ENCODE measurements around the gene MACROH2A2.
A peak's percentile ranks its signal among the peaks of the same experiment; 100 is the strongest.

MACROH2A2 gene

DNA sequence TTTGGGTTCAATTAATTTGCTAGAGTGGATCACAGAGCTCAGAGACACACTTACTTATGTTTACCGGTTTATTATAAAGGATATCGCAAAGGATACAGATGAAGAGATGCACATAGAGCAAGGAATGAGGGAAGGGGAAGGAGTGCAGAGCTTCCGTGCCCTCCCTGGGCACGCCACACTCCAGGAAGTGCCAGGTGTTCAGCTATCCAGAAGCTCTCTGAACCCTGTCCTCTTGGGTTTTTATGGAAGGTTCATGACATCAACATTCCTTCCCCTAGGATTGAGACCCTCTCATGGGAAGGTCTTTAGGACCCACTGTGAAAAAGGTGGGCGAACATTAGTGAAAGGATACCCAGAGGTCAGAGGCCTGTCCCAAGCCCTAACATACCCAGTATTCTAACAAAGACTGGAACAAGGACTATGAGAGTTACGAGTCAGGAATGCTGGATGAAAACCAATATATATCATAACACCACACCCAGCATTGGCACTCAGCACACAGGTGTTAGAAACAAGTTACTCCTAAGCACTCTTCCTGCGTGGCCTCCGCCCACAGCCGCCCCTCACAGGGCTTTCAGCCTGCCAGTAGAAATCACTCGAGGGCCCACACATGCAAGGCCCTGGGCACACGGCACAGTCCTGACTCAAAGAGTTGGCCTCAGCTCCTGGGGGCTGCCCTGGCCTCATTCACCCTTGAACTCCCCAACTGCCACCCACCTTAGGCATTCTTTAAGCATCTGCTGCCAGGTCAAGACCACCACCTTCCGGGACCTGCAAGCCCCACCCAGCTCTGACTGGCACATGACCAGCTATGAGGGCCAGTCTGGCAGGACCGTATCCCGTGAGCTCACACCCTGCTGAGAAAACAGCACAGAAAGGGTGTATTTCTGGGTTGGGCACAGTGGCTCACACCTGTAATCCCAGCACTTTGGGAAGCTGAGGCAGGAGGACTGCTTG, 85.6 kb downstream of the MACROH2A2 start:
- no peak for DNase-seq (ENCODE audit: low read depth)
- no peak overlapping the region for H3K4me3 ChIP-seq (ENCODE audit: low read depth, low read length)
- in situ Hi-C loops (cut with HindIII; ENCODE audit: low sequenced_read_pairs) = no loop called here
- TF ChIP-seq, protein P1, sequence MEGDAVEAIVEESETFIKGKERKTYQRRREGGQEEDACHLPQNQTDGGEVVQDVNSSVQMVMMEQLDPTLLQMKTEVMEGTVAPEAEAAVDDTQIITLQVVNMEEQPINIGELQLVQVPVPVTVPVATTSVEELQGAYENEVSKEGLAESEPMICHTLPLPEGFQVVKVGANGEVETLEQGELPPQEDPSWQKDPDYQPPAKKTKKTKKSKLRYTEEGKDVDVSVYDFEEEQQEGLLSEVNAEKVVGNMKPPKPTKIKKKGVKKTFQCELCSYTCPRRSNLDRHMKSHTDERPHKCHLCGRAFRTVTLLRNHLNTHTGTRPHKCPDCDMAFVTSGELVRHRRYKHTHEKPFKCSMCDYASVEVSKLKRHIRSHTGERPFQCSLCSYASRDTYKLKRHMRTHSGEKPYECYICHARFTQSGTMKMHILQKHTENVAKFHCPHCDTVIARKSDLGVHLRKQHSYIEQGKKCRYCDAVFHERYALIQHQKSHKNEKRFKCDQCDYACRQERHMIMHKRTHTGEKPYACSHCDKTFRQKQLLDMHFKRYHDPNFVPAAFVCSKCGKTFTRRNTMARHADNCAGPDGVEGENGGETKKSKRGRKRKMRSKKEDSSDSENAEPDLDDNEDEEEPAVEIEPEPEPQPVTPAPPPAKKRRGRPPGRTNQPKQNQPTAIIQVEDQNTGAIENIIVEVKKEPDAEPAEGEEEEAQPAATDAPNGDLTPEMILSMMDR (IDR thresholded peaks at IDR 0.05; ENCODE audit: low read depth, low read length, missing control alignments) = no peak

DNA sequence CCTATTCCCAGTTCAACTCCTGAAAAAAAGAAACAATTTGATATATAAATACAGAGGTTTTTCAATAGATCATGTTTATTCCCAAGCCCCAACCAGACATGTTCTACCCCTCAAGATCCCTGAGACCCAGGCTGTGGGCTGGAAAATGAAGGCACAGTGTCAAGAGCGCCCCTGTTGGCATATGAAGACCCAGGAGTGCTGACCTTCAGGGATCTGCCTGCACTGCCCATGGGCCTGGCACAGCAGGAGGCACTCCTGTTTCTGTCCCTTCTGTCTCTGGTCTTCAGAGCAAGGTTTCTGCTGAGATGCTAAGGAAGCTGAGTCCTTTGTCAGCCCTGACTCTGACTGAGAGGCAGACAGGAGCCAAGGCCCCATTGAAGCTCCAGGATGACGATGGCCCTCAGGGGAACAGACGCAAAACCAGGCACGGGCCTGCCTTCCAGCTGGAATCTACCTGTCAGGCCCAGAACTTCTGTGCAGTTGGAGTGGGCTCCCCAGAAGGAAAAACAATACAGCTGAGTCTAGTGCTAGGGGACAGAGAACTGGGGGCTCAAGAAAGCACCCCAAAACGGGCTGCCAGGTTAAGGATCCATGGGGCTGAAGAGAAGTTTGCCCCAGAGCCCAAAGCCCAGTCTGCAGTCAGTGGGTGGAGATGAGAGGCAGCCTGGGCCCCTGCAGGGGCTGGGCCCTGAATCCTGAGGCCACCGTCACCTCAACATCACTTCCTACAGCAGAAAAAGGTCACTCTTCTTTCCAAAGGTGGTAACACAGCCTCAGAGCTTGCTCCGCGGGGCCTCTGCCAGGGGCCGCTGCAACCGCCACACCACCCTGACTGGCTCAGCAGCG, 86.7 kb downstream of the MACROH2A2 start:
- DNase-seq (ENCODE audit: low read depth) = no peak
- H3K4me3 ChIP-seq (ENCODE audit: low read depth, low read length) = no peak overlapping the region
- TF ChIP-seq, protein P1 (IDR thresholded peaks at IDR 0.05; ENCODE audit: low read depth, low read length, missing control alignments) = no peak
- in situ Hi-C loops (cut with HindIII; ENCODE audit: low sequenced_read_pairs) = no loop called here

DNA sequence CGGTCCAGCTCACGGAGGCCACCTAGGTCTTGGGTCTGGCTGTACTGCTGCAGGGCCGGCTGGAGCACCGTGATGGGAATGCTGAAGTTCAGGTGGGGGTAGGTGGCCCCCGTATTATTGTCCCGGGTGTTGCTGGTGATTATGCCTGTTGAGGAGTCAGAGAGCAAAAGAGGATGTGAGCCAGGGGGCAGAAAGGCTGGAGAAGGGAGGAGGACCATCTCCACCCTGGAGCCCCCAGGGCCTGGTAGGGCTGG, 87.3 kb downstream of the MACROH2A2 start:
- TF ChIP-seq, protein P1 (IDR thresholded peaks at IDR 0.05; ENCODE audit: low read depth, low read length, missing control alignments) = no peak
- H3K4me3 ChIP-seq (ENCODE audit: low read depth, low read length) = no peak overlapping the region
- no peak for DNase-seq (ENCODE audit: low read depth)
- in situ Hi-C loops (cut with HindIII; ENCODE audit: low sequenced_read_pairs) = loop anchor here (5.0 kb wide), 1 partner anchor 57 kb away; no protein-coding TSS in a partner anchor

DNA sequence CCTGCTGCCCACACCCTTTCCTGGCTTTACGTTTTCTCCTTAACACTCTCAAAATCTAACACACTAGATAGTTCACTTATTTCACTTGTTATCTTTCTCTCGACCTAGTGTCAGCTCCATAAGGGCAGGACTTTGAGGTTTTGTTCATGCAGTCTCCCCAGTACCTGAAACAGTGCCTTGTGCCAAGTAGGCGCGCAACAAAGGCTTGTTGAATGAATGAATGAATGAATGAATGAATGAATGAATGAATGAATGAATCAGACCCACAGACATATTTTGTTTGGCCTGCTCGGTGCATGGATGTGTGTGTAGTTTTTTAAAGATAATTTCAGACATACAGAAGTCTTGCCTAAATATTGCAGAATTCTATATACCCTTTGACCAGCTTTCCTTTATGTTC, 87.7 kb downstream of the MACROH2A2 start:
- in situ Hi-C loops (cut with HindIII; ENCODE audit: low sequenced_read_pairs) = loop anchor here (5.0 kb wide), 1 partner anchor 57 kb away; no protein-coding TSS in a partner anchor
- TF ChIP-seq, protein P1 (IDR thresholded peaks at IDR 0.05; ENCODE audit: low read depth, low read length, missing control alignments) = no peak
- no peak for DNase-seq (ENCODE audit: low read depth)
- no peak overlapping the region for H3K4me3 ChIP-seq (ENCODE audit: low read depth, low read length)

DNA sequence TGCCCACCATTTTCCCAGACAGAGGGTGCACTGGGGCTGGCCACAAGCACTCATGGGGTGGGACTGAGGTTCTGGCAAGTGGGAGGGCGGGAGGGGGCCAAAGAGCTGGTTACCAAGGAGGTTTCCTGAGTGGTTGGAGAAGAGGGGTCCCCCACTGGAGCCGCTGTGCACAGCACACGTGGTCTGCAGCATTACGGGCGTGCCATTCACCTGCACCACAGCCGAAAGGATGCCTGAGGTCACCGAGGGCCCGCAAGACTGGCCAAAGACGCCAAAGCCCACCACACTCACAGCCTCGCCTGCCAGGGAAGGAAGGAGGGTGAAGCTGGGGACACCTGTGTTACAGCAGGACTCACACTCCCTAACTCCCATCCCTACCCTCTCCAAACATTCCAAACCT, 89.9 kb downstream of the MACROH2A2 start:
- H3K4me3 ChIP-seq (ENCODE audit: low read depth, low read length) = no peak overlapping the region
- in situ Hi-C loops (cut with HindIII; ENCODE audit: low sequenced_read_pairs) = loop anchor here (5.0 kb wide), 1 partner anchor 55 kb away; no protein-coding TSS in a partner anchor
- no peak for DNase-seq (ENCODE audit: low read depth)
- TF ChIP-seq, protein P1 (IDR thresholded peaks at IDR 0.05; ENCODE audit: low read depth, low read length, missing control alignments) = no peak

DNA sequence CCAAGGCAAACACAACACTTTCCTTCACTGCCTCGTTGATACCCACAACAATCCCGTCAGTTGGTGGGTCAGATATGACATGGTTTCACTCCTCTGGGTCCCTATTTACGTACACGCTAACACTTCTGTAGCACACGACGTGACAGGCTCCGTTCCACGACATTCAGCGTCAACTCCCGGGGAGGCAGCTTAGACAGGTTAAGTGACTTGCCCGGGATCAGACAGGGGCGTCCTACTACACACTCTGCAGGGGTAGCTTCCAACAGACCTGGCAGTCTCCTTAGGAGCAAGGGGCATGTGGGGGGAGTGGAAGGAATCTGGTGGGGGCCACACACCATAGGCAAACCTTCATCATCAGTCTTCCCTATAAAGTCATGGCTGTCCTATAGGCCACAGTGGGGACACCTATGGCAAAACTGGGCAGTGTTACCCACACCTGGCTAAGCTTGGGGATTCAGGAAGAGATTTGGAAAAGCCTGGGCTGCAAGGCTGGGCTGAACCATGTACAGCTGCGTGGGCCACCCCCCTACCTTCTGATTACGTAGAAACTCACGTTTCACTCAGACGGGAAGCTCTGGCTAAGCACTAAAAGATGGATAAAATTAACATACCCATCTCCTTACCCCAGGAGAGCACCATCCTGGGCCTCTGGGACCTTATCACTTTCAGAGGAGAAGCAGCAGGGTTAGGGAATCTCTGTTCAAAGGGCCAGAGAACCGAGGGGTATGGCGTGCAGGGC, 91.9 kb downstream of the MACROH2A2 start:
- H3K4me3 ChIP-seq (ENCODE audit: low read depth, low read length) = peak overlapping the region; percentile 60
- TF ChIP-seq, protein P1 (IDR thresholded peaks at IDR 0.05; ENCODE audit: low read depth, low read length, missing control alignments) = no peak
- no peak for DNase-seq (ENCODE audit: low read depth)
- in situ Hi-C loops (cut with HindIII; ENCODE audit: low sequenced_read_pairs) = loop anchor here (5.0 kb wide), 1 partner anchor 53 kb away; no protein-coding TSS in a partner anchor

Data from astrocyte of the cerebellum (primary cell).